ENCODE results near the gene CISD1. TPM values are rescaled to one million over a fixed set of nuclear protein-coding genes. Genes with fewer than 3 reads are reported as not detected.

The CISD1 gene
- total and polyA plus RNA-seq, 2 donors (not counting 3 experiments of a cell fraction or from before 2014, with no cell fraction given): 25.5 to 53.0 TPM

DNA sequence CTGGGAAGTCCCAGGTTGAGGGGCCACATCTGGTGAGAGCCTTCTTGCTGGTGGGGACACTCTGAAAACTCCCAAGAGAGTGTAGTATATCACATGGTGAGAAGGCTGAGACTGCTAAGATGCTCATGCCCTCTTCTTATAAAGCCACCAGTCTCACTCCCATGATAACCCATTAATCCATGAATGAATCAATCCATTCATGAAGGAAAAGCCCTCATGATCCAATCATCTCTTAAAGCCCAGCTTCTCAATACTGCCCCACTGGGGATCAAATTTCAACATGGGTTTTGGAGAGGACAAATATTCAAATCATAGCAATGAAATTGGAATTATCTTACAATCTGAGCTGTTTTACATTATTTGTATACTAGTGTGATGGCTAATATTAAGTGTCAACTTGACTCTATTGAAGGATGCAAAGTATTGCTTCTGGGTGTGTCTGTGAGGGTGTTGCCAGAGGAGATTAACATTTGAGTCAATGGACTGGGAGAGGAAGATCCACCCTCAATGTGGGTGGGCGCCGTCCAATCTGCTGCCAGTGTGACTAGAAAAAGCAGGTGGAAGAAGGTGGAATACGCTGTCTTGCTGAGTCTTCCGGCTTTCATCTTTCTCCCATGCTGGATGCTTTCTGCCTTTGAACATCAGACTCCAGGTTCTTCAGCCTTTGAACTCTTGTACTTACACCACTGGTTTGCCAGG is 51.5 kb downstream of the CISD1 start:
- Histone ChIP-seq H3K4me2 (ENCODE audit: insufficient read depth, low read length) (no peak overlapping the region), H3K9me3 (replicated peaks; ENCODE audit: control insufficient read depth, insufficient read depth, low read length) (no peaks in the 10 kb centered on the region), H3K9me1 (replicated peaks; ENCODE audit: control insufficient read depth, extremely low read depth, insufficient read depth, low read length) (no peaks in the 10 kb centered on the region), H3K79me2 (ENCODE audit: control insufficient read depth, insufficient read depth, low read length) (no peaks in the 10 kb centered on the region), H3K9ac (replicated peaks; ENCODE audit: extremely low read depth, insufficient read depth, low read length) (no peak overlapping the region), H3K27ac (ENCODE audit: insufficient read depth, low read depth, low read length) (no peak overlapping the region), H3K36me3 (ENCODE audit: control insufficient read depth in 2 of 2, extremely low read depth in 1 of 2, insufficient read depth in 2 of 2, low read length in 2 of 2) (no peaks in the 10 kb centered on the region), H4K20me1 (replicated peaks; ENCODE audit: control insufficient read depth, extremely low read depth, insufficient read depth, low read length) (no peaks in the 10 kb centered on the region), H3K27me3 (ENCODE audit: control insufficient read depth in 2 of 2, insufficient read depth in 2 of 2, low read length in 2 of 2) (peaks cover 4 to 10% of the 10 kb centered on the region in 2 experiments), H2AFZ (ENCODE audit: low read depth, low read length) (no peak overlapping the region), H3K4me3 (replicated peaks in 1 of 3; ENCODE audit: insufficient read depth in 1 of 3, low read depth in 1 of 3, low read length in 3 of 3) (no peak overlapping the region), H3K4me1 (ENCODE audit: control insufficient read depth, extremely low read depth, insufficient read depth, low read length) (no peaks in the 10 kb centered on the region)
- no peak for DNase-seq (ENCODE audit: low read depth, low spot score)
- no peak for FAIRE-seq
- dilution Hi-C loops (cut with MboI; ENCODE audit: extremely low pct_ligation_motif_present, low sequenced_read_pairs): no loop called here
- BruUV-seq (replicated peaks): no TSS peak
- intact Hi-C loops (cut with micrococcal nuclease): no loop called here
- POLR2A ChIA-PET: no interaction called here
- TF ChIP-seq JUN (IDR thresholded peaks at IDR 0.05; ENCODE audit: borderline replicate concordance, insufficient read depth, insufficient read length, low read depth) (no peak), POLR2AphosphoS5 (IDR thresholded peaks at IDR 0.05; ENCODE audit: insufficient read depth, low read depth, low read length) (no peak), FOS (IDR thresholded peaks at IDR 0.05; ENCODE audit: borderline replicate concordance, insufficient read depth, low read length) (no peak), MYC (IDR thresholded peaks at IDR 0.05; ENCODE audit: low read depth, low read length) (no peak)
- CTCF ChIA-PET: no interaction called here

DNA sequence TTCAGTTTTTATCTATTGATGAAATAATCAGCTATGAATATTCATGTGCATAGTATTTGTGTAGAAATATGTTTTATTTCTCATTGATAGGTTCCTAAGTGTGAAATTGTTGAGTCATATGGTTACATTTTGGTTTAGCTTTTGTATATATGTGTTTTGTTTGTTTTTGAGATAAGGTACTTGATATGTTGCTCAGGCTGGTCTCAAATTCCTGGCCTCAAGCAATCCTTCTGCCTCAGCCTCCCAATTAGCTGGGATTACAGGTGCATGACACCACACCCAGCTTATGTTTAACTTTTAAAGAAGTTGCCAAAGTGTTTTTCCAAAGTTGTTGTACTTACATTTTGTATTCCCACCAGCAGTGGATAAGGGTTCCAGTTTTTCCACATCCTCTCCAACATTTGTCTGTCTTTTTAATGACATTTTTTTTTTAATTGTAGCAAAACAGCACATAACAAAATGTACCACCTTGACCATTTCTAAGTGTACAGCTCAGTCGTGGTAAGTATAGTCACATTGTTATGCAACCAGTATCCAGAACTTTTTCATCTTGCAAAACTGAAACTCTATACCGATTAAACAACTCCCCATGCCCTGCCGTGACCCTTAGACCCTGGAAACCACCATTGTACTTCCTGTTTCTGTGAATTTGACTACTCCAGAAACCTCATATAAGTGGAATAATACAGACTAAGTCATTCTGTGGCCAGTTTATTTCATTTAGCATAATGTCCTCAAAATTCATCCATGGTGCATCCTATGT is 53.3 kb downstream of the CISD1 start:
- ChIA-PET POLR2A (no interaction called here), CTCF (interaction anchor here (0.8 to 1.3 kb wide), 2 partner anchors 15 to 22 kb away, joined by 3 to 4 read pairs; no protein-coding TSS in a partner anchor)
- no peaks in the 10 kb centered on the region for H3K79me2 ChIP-seq (ENCODE audit: control insufficient read depth, insufficient read depth, low read length)
- intact Hi-C loops (cut with micrococcal nuclease): no loop called here
- H3K4me3 ChIP-seq (replicated peaks in 1 of 3; ENCODE audit: insufficient read depth in 1 of 3, low read depth in 1 of 3, low read length in 3 of 3): no peak overlapping the region
- no peaks in the 10 kb centered on the region for H3K9me1 ChIP-seq (replicated peaks; ENCODE audit: control insufficient read depth, extremely low read depth, insufficient read depth, low read length)
- FAIRE-seq (no peak), DNase-seq (ENCODE audit: low read depth, low spot score) (no peak)
- no peaks in the 10 kb centered on the region for H4K20me1 ChIP-seq (replicated peaks; ENCODE audit: control insufficient read depth, extremely low read depth, insufficient read depth, low read length)
- TF ChIP-seq POLR2A (IDR thresholded peaks at IDR 0.05; ENCODE audit: low read depth, low read length): no peak
- no peak for TF ChIP-seq EZH2 (IDR thresholded peaks at IDR 0.05; ENCODE audit: borderline replicate concordance, low read depth, low read length, severe bottlenecking)
- TF ChIP-seq JUN (IDR thresholded peaks at IDR 0.05; ENCODE audit: borderline replicate concordance, insufficient read depth, insufficient read length, low read depth): no peak
- no peak for TF ChIP-seq GATA2 (IDR thresholded peaks at IDR 0.05; ENCODE audit: insufficient read depth, insufficient read length, low read depth, low read length)
- TF ChIP-seq, protein P1, sequence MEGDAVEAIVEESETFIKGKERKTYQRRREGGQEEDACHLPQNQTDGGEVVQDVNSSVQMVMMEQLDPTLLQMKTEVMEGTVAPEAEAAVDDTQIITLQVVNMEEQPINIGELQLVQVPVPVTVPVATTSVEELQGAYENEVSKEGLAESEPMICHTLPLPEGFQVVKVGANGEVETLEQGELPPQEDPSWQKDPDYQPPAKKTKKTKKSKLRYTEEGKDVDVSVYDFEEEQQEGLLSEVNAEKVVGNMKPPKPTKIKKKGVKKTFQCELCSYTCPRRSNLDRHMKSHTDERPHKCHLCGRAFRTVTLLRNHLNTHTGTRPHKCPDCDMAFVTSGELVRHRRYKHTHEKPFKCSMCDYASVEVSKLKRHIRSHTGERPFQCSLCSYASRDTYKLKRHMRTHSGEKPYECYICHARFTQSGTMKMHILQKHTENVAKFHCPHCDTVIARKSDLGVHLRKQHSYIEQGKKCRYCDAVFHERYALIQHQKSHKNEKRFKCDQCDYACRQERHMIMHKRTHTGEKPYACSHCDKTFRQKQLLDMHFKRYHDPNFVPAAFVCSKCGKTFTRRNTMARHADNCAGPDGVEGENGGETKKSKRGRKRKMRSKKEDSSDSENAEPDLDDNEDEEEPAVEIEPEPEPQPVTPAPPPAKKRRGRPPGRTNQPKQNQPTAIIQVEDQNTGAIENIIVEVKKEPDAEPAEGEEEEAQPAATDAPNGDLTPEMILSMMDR (IDR thresholded peaks at IDR 0.05; ENCODE audit: extremely low read depth in 1 of 2, insufficient read depth in 1 of 2, low read depth in 1 of 2, low read length in 2 of 2): no peak
- no peak for TF ChIP-seq POLR2AphosphoS5 (IDR thresholded peaks at IDR 0.05; ENCODE audit: insufficient read depth, low read depth, low read length)
- no peak for TF ChIP-seq MYC (IDR thresholded peaks at IDR 0.05; ENCODE audit: low read depth, low read length)
- TF ChIP-seq, protein P2, sequence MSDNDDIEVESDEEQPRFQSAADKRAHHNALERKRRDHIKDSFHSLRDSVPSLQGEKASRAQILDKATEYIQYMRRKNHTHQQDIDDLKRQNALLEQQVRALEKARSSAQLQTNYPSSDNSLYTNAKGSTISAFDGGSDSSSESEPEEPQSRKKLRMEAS (IDR thresholded peaks at IDR 0.05; ENCODE audit: insufficient read depth, insufficient read length): no peak
- no peak overlapping the region for H3K9ac ChIP-seq (replicated peaks; ENCODE audit: extremely low read depth, insufficient read depth, low read length)
- no peak overlapping the region for H3K27ac ChIP-seq (ENCODE audit: insufficient read depth, low read depth, low read length)
- no TSS peak for BruUV-seq (replicated peaks)
- H3K4me1 ChIP-seq (ENCODE audit: control insufficient read depth, extremely low read depth, insufficient read depth, low read length): no peaks in the 10 kb centered on the region
- dilution Hi-C loops (cut with MboI; ENCODE audit: extremely low pct_ligation_motif_present, low sequenced_read_pairs): no loop called here
- H2AFZ ChIP-seq (ENCODE audit: low read depth, low read length): no peak overlapping the region
- no peaks in the 10 kb centered on the region for H3K36me3 ChIP-seq (ENCODE audit: control insufficient read depth in 2 of 2, extremely low read depth in 1 of 2, insufficient read depth in 2 of 2, low read length in 2 of 2)
- H3K9me3 ChIP-seq (replicated peaks; ENCODE audit: control insufficient read depth, insufficient read depth, low read length): no peaks in the 10 kb centered on the region
- no peak overlapping the region for H3K4me2 ChIP-seq (ENCODE audit: insufficient read depth, low read length)
- peaks cover 2 to 5% of the 10 kb centered on the region in 2 experiments for H3K27me3 ChIP-seq (ENCODE audit: control insufficient read depth in 2 of 2, insufficient read depth in 2 of 2, low read length in 2 of 2)
